ENCODE measurements around the gene OR1I1.

Gene OR1I1

DNA sequence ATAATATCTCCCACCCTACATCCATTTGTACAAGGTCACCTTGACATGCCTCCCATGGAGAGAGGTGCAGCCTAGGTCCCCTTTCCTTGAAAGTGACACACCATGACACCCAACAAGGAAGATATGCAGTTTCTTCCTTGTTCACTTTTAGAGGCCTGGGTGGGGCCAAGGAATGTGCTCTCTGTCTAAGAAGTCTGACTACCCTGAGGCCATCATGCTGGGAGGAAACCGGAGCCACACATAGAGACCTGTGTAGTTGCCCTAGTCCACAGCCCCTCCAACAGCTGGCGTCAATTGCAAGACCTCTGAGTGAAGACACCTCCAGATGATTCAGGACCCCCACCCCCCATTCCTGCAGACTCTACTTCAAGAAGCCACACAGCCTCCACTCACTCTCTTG lies 36.2 kb downstream of the OR1I1 start:
- H3K4me3 ChIP-seq (ENCODE audit: low read depth, low read length): no peak overlapping the region
- no peak for DNase-seq (ENCODE audit: low read depth)
- TF ChIP-seq, protein P1, sequence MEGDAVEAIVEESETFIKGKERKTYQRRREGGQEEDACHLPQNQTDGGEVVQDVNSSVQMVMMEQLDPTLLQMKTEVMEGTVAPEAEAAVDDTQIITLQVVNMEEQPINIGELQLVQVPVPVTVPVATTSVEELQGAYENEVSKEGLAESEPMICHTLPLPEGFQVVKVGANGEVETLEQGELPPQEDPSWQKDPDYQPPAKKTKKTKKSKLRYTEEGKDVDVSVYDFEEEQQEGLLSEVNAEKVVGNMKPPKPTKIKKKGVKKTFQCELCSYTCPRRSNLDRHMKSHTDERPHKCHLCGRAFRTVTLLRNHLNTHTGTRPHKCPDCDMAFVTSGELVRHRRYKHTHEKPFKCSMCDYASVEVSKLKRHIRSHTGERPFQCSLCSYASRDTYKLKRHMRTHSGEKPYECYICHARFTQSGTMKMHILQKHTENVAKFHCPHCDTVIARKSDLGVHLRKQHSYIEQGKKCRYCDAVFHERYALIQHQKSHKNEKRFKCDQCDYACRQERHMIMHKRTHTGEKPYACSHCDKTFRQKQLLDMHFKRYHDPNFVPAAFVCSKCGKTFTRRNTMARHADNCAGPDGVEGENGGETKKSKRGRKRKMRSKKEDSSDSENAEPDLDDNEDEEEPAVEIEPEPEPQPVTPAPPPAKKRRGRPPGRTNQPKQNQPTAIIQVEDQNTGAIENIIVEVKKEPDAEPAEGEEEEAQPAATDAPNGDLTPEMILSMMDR (IDR thresholded peaks at IDR 0.05; ENCODE audit: low read depth, low read length, missing control alignments): no peak

DNA sequence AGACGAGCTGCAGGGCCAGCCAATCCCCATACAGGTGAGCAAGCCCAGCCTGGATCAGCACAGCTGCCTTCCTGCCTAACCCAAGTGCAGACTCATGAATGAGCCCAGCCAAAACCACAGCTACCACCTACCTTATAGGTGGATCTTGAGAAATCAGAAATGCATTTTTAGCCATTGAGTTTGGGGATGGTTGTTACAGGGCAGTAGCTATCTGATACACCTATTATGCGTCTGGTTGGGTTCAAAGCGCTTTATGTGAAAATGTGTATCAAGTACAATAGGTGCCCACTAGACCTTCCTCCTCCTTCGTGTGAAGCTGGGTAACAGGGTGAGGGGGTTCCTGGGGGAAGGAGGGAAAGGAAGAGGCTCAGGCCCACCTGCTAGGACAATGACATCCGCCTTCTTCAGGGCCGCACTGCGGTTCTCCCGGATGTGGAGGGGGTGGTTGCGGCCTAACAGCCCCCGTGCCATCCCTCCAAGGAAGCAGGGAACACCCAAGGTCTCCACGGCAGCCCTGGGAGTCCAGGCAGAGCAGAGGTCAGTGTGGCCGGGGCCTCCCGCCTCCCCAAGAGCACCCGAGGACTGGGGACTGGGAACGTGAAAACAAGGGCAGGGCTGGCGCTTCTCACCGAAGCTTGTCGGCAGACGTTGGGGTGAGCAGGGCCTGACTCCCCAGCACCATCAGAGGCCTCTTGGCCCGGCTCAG lies 36.9 kb downstream of the OR1I1 start:
- DNase-seq (ENCODE audit: low read depth): no peak
- H3K4me3 ChIP-seq (ENCODE audit: low read depth, low read length): no peak overlapping the region

DNA sequence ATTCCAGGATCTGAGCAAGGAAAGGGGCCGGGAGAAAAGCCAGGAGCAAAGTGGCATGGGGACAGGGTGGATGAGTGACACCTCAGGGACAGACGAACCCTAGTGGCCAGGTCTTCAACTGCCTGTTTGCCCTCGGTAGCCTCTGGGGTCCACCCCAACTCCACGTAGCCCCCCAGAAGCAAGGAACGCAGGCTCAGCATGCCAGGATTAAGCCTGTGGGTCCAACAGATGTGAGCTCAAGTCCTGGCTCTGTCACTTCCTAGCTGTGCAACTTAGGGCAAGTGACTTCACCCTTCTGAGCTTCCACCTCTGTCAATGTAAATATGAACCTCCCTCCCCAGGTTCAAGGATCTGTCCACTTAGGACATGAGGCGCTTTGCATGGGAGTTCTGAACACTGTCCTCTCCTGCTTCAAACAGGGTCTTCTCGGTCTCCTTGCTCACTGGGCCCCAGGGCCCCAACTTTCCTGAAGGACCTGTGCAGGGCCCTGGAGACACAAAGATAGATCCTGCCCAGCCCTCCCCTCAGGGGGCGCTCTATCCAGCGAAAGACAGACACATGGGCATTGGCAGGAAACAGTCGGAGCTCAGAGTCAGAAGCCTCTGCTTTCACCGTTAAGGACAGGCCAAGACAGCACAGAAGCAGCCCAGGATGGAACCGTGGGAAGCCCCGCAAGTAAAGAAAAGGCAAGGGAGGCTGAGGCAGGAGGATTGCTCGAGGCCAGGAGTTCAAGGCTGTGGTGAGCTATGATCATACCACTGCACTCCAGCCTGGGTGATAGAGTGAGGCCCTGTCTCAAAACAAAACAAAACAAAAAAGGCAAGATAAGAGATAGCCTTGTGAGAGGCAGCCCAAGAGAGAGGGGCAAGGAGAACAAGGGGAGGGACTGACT lies 38.4 kb downstream of the OR1I1 start:
- H3K4me3 ChIP-seq (ENCODE audit: low read depth, low read length): no peak overlapping the region
- TF ChIP-seq, protein P1 (IDR thresholded peaks at IDR 0.05; ENCODE audit: low read depth, low read length, missing control alignments): no peak
- no peak for DNase-seq (ENCODE audit: low read depth)

More for the DNA sequence above, 36.9 kb downstream of the OR1I1 start:
- TF ChIP-seq, protein P1 (IDR thresholded peaks at IDR 0.05; ENCODE audit: low read depth, low read length, missing control alignments): no peak

DNA sequence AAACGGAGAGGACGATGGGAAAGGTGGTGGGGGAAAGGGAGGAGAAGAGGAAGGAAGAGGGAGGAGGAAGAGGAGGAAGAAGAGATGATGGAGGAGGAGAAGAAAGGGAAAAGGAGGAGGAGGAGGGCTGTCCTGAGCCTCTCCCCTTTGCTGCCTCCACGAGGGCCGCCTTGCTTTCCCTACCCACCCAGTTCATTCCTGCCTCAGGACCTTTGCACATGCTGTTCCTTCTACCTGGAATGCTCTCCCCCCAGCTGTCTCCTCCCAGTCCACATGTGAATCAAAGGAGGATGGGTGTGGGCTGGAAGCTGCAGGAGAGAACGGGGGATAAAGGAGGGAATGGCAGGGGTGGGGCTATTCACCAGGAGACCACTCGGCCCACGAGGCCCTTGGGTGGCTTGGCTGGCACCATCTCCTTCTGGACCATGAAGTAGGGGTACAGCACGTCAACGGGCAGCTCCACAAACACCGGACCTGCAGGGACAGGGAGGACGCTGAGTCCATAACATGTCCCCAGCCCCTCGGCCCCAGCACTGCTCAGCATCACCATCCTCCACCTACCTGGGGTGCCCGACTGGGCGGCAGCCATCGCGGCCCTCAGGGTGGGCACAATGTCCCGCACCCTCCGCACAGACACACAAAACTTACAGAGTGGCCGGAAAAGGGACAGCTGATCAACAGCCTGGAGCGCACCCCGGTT lies 40.5 kb downstream of the OR1I1 start:
- H3K4me3 ChIP-seq (ENCODE audit: low read depth, low read length): no peak overlapping the region
- no peak for DNase-seq (ENCODE audit: low read depth)
- TF ChIP-seq, protein P1 (IDR thresholded peaks at IDR 0.05; ENCODE audit: low read depth, low read length, missing control alignments): no peak

DNA sequence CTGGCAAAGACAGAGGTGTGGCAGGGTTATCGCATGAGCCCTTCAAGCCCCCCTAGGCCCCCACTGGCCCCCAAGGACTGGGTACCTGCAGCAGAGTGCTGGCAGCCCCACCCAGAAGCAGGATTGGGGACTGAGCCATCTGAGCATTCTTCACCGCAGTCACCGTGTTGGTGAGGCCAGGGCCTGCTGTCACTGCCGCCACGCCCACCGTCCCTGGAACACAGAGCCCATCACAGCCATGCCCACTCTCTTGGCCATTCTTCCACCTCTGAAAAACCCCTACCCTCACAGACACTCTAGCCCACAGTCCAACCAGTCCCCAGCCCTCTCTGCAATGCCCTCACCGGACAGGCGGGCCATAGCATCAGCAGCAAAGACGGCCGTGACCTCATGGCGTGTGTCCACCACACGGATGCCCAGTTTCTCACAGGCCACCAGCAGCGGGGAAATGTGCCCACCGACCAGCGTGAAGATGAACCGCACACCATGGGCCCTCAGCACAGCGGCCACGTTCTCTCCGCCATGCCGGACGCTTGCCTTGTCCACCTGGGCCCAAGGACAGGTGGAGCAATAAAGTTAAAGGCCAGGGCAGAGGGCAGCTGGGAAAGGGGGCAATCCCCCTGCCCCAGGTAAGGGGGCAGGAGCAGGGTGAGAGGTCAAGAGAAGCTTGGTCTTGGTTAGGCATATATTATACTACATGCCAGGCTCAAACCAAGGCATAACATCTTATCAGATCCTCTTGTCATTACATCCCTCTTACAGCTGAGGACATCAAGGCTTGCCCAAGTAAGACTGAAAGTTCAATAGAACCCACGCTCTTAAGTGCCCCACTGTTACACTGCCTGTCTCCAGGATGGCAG lies 41.2 kb downstream of the OR1I1 start:
- TF ChIP-seq, protein P1 (IDR thresholded peaks at IDR 0.05; ENCODE audit: low read depth, low read length, missing control alignments): no peak
- no peak for DNase-seq (ENCODE audit: low read depth)
- H3K4me3 ChIP-seq (ENCODE audit: low read depth, low read length): no peak overlapping the region

DNA sequence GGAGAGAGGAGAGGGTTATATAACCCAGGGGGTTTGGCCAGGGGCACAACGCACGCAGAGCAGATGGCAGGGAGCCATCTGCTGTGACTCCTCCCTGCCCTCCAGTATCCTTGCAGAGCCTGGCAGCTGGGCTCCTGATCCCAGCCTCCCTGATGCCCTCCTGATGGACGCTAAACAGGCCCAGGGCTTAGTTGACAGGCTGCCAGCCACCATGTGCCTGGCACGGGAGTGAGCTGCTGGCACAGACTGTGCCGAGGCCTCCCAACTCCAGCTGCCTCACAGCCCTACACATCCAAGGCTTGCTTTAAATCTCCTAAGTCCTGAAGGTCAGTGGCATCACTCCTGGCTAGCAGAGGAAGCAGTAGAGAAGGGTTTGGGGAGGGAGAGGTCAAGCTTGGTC lies 41.9 kb downstream of the OR1I1 start:
- TF ChIP-seq, protein P1 (IDR thresholded peaks at IDR 0.05; ENCODE audit: low read depth, low read length, missing control alignments): no peak
- H3K4me3 ChIP-seq (ENCODE audit: low read depth, low read length): peak overlapping the region; percentile 84
- DNase-seq (ENCODE audit: low read depth): no peak

All from GM12864 (cell line).